Hepatocyte (in vitro differentiated cells): Measurements from ENCODE around the gene DHRS2.

Experiments
- EZH2 ChIP-seq: fragments of 200-600 bp; sonication (generic); IDR thresholded peaks from 2 replicates; pipeline ENCODE4 v1.6.1; 2016; ENCODE audit warnings: antibody characterized with exemption, mild to moderate bottlenecking, borderline replicate concordance
- TF ChIP-seq, protein P1 (sequence below): fragments of 200-600 bp; sonication (generic); IDR thresholded peaks from 2 replicates; pipeline ENCODE4 v1.5.1; 2016; ENCODE audit warnings: antibody characterized with exemption, mild to moderate bottlenecking; ENCODE audit not compliant: poor library complexity

DNA sequence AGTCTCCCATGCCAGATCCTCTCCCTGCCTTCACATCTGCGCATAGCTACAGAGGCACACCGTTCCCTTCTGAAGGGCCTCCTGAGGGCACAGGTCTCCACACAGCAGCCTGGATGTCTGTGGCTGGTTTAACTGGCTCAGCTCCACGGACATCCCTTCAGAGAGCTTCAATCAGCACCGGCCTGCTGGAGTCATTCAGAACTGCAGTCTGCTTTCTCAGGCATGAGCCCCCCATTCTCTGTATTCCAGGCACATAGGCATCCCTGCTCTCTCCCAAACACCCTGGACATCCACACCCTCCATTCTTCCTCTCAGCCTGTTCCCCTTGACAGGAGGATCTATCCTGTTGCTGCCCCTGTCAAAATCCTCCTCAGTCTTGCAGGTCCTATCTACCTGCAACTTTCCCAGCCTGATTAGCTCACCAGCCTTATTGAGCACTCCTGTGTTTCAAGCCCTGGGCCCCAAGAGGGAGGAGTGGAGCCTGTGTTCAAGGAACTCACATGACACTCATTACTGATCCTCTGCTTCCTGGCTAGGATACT lies 2.9 kb upstream of the DHRS2 start:
- TF ChIP-seq EZH2: no peak
- TF ChIP-seq, protein P1, sequence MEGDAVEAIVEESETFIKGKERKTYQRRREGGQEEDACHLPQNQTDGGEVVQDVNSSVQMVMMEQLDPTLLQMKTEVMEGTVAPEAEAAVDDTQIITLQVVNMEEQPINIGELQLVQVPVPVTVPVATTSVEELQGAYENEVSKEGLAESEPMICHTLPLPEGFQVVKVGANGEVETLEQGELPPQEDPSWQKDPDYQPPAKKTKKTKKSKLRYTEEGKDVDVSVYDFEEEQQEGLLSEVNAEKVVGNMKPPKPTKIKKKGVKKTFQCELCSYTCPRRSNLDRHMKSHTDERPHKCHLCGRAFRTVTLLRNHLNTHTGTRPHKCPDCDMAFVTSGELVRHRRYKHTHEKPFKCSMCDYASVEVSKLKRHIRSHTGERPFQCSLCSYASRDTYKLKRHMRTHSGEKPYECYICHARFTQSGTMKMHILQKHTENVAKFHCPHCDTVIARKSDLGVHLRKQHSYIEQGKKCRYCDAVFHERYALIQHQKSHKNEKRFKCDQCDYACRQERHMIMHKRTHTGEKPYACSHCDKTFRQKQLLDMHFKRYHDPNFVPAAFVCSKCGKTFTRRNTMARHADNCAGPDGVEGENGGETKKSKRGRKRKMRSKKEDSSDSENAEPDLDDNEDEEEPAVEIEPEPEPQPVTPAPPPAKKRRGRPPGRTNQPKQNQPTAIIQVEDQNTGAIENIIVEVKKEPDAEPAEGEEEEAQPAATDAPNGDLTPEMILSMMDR: no peak
